Muscle of leg (tissue), 11 donors: Measurements from ENCODE around the gene RRP9. TPM values are rescaled to one million over a fixed set of nuclear protein-coding genes. Genes with fewer than 3 reads are reported as not detected.
"Not testable (repeated sequence)": the region's sequence is repeated elsewhere in the genome, so short reads cannot be mapped to it uniquely, and the experiment has no call there.

Source experiments
- DNase-seq: peaks from one replicate; pipeline ENCODE4 v3.0.0; 2013
- H3K27ac ChIP-seq: one replicate; pipeline ENCODE4 v1.5.1; 2013; ENCODE audit warnings: mild to moderate bottlenecking, low read length, control low read depth
- H3K27me3 ChIP-seq: one replicate; pipeline ENCODE4 v1.6.1; 2013; ENCODE audit warnings: low read length; ENCODE audit not compliant: control insufficient read depth, insufficient read depth
- H3K36me3 ChIP-seq: one replicate; pipeline ENCODE4 v1.6.1; 2013; ENCODE audit warnings: low read length; ENCODE audit not compliant: control insufficient read depth, insufficient read depth
- H3K4me1 ChIP-seq: one replicate; pipeline ENCODE4 v1.6.1; 2013; ENCODE audit warnings: low read length; ENCODE audit not compliant: control insufficient read depth, insufficient read depth
- H3K4me3 ChIP-seq: one replicate; pipeline ENCODE4 v1.5.1; 2013; ENCODE audit warnings: low read length, control low read depth
- H3K9me3 ChIP-seq: replicated peaks from 2 replicates; pipeline ENCODE4 v1.6.1; 2013; ENCODE audit warnings: low read depth, low read length; ENCODE audit not compliant: control insufficient read depth
- WGBS: methylation state at CpG from one replicate; pipeline ENCODE4 v1.1.5; 2013; ENCODE audit warnings: missing lambda C conversion rate; ENCODE audit not compliant: insufficient coverage; 5-methylcytosine and 5-hydroxymethylcytosine counted together
- polyA plus RNA-seq, 8 donors: library from polyadenylated mRNA; unstranded; fragments of 120-200 nt; gene quantifications; one replicate each; pipeline versions ENCODE4 v1.2.1 to v1.2.3, GENCODE V29; 2013; ENCODE audit warnings: inconsistent platforms in 1 of 8, low replicate concordance in 1 of 8; ENCODE audit not compliant: insufficient read length in 8 of 8, insufficient read depth in 1 of 8
- total RNA-seq: library from RNA; stranded (reverse); fragments of 120-200 nt; gene quantifications from one replicate; pipeline ENCODE4 v1.2.4, GENCODE V29; 2013

The RRP9 gene
- total and polyA plus RNA-seq, 9 donors = 14.1 to 18.3 (median 16.1) TPM

DNA sequence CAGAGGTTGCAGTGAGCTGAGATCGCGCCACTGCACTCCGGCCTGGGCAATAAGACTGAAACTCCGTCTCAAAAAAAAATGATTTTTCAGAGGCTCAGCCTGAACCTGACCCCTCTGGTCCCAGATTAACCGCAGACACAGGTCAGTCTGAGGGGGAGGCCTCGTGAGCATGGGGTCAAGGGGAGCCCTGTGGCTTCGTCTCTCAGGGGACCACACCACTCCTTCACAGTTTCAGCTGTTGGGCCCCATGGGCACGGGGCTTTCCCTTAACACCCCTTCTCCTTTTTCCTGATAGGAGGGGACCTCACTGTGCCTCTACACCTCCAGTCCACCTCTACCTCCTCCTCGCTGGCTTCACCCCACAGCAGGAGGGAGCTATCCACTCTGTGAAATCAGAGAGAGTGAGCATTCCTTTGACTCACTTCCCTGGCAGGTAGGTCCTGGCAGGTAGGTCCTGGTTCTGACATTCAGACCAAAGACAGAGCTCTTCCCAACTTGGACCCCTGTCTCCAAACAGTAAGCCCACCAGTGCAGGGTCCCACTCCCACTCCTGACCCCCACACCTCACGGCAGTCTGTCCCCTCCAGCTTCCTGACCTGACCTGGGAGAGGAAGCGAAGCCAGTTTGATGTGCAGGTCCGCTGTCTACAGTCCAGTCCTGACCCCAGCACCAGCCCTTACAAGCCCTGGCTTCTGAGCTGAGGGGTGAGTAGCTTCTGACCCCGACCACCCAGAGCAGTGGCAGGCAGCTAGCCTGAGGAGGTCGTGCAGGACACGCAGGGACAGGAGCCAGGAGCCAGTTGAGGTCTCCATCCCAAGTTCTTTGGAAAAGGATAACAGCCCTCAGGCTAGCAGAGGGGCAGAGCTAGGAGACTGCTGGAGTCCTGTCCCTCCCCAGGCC, 9.0 kb downstream of the RRP9 start:
- no peaks in the 10 kb centered on the region for H3K4me1 ChIP-seq
- no peaks in the 10 kb centered on the region for H3K9me3 ChIP-seq
- WGBS = 87% methylated on average over 10 of the region's 15 CpGs
- DNase-seq = no peak
- no peak overlapping the region for H3K4me3 ChIP-seq
- peaks cover 53% of the 10 kb centered on the region for H3K36me3 ChIP-seq
- no peak overlapping the region for H3K27ac ChIP-seq
- no peaks in the 10 kb centered on the region for H3K27me3 ChIP-seq

DNA sequence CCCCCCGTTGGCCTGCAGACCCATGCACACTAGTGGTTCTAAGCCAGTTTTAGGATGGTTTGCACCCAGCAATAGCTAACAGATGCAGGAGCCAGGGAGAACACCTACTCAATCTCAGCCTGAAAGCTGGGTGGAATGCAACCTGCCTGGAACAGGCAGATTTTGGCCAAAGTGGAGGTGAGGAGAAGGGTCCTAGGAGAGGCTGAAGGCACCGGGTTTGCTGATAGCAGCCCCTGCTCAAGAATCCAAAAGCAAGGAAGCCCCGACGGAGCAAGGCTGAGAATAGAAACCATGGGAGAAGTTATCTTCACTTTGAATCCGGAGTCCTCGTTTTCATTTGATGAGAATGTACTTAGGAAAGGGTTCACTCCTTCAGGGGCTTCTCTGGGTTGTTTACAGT, 9.9 kb downstream of the RRP9 start:
- Histone ChIP-seq H3K4me1 (no peaks in the 10 kb centered on the region), H3K27ac (no peak overlapping the region), H3K4me3 (no peak overlapping the region), H3K27me3 (no peaks in the 10 kb centered on the region), H3K36me3 (peaks cover 43% of the 10 kb centered on the region), H3K9me3 (no peaks in the 10 kb centered on the region)
- no peak for DNase-seq
- 85% methylated on average over 5 of the region's 6 CpGs for WGBS

DNA sequence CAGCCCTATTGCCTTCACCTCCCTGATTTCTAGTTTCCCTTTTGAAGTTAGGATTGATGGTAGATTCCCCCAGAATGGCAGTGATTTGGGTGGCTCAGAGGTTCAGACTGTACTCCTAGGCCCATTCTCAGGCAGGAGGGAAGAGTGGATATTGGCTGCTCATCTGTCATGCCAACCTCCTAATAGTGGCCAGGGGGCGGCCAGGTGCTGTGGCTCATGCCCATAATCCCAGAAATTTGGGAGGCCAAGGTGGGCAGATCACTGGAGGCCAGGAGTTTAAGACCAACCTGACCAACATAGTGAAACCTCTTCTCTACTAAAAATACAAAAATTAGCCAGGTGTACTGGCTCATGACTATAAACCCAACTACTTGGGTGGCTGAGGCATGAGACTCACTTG, 11.3 kb downstream of the RRP9 start:
- no peaks in the 10 kb centered on the region for H3K4me1 ChIP-seq
- WGBS = 100% methylated on average over 1 of the region's 1 CpG

DNA sequence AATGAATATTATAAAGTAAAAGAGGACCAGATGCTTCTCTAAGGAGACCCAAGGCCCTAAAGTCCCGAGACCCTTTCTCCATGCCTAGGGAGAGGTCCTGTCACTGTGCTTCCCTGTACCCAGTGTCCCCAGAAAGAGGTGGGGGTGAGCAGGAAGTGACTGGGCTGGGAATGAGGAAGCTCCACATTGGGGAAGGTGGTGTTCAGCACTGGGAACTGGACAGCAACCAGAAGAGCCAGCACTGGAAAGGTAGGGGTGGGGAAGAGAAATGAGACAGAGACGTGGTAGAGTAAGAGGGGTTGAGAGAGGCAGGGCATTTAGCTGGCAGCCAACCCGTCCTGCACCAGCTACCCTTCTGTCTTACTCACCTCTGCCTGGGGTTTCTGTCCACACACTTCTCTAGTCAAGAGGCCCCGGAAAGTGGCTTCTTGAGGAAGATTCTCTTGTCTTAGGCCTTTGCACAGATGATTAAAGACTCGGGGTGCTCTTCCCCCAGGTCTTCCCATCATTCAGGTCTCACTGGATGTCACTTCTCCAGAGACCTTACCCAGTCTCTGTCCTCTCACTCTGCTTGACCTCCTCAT, 12.2 kb downstream of the RRP9 start:
- Histone ChIP-seq H3K4me1 (no peaks in the 10 kb centered on the region), H3K4me3 (no peak overlapping the region), H3K36me3 (peaks cover 23% of the 10 kb centered on the region), H3K9me3 (no peaks in the 10 kb centered on the region), H3K27ac (no peak overlapping the region), H3K27me3 (no peaks in the 10 kb centered on the region)
- DNase-seq = no peak
- WGBS = 81% methylated on average over 3 of the region's 5 CpGs

More for the DNA sequence above, 11.3 kb downstream of the RRP9 start:
- Histone ChIP-seq H3K27me3 (no peaks in the 10 kb centered on the region), H3K27ac (no peak overlapping the region), H3K4me3 (no peak overlapping the region), H3K9me3 (no peaks in the 10 kb centered on the region), H3K36me3 (peaks cover 30% of the 10 kb centered on the region)
- no peak for DNase-seq

DNA sequence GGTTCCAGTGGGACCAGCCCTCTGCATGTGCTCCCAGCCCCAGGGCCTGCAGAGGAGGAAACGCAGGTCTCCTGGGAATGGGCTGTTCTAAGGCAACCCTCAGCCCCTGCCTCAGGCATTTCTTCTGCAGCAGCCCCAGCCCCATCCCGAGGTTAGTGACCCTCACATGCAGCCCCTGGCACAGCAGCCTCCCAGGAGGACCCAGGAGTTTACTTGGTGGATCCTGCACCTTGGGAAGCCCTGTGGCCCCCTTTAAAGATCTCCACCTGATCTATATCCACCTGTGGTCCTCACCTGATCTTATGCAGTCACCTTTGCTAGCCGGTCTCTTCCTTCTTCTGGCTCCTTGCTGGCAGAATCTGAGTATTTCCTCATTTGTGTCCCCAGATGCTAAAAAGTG, 12.7 kb downstream of the RRP9 start:
- not testable (repeated sequence) for H3K4me3 ChIP-seq, H3K27ac ChIP-seq, H3K4me1 ChIP-seq, H3K27me3 ChIP-seq, DNase-seq, H3K9me3 ChIP-seq
- WGBS = 93% methylated on average over 3 of the region's 3 CpGs
- peaks cover 17% of the 10 kb centered on the region for H3K36me3 ChIP-seq

DNA sequence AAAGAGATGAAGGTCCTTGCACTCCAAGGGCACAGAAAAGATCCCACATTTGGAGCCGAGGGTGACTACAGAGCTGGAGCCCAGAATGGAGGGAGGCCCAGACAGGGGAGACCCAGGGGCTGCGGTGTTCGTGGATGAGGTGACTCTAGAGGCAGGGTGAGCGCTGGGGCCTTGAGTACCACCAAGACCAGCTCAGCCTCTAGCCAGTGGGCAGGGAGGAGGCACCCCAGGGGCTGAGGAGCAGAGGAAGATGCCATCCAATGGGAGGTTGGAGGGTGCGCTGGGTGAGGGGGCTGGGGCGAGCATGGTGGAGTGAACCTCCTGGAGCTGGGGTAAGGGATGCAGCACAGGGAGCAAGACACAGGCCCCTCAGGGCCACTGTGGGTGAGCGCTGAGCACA, 13.3 kb downstream of the RRP9 start:
- DNase-seq = no peak
- Histone ChIP-seq H3K4me1 (no peaks in the 10 kb centered on the region), H3K4me3 (no peak overlapping the region), H3K27me3 (no peaks in the 10 kb centered on the region), H3K36me3 (peaks cover 12% of the 10 kb centered on the region), H3K9me3 (no peaks in the 10 kb centered on the region), H3K27ac (no peak overlapping the region)
- 88% methylated on average over 3 of the region's 7 CpGs for WGBS

DNA sequence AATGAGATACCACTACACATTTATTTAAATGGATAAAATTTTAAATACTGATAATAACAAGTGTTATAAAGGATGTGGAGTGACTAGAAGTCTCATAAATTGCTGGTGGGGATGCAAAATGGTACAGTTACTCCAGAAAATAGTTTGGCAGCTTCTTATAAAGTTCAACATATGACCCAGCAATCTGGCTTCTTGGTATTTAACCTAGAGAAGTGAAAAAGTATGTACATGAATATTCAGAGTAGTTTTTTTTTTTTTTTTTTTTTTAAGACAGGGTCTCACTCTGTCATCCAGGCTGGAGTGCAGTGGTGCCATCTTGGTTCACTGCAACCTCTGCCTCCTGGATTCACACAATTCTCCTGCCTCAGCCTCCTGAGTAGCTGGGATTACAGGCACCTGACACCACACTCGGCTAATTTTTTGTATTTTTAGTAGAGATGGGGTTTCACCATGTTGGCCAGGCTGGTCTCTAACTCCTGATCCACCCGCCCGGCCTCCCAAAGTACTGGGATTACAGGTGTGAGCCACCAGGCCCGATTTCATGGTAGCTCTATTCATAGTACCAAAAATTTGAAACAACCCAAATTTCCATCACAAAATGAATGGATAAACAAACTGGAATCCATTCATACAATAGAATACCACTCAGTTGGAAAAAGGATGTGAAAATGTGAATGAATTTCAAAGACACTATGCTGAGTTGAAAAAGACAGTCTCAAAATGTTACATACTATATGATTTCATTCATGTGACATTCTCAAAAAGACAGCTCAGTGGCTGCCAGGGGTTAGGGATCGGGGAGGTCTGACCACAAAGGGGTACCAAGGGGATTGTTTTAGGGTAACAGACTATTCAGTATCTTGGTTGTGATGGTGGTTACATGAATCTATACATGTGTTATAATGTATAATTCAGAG, 14.4 kb downstream of the RRP9 start:
- Histone ChIP-seq H3K4me3 (no peak overlapping the region), H3K4me1 (no peaks in the 10 kb centered on the region), H3K36me3 (peaks cover 2% of the 10 kb centered on the region), H3K27ac (no peak overlapping the region), H3K27me3 (no peaks in the 10 kb centered on the region), H3K9me3 (no peaks in the 10 kb centered on the region)
- WGBS = no CpG with 5 or more reads among the region's 5 CpGs
- no peak for DNase-seq

DNA sequence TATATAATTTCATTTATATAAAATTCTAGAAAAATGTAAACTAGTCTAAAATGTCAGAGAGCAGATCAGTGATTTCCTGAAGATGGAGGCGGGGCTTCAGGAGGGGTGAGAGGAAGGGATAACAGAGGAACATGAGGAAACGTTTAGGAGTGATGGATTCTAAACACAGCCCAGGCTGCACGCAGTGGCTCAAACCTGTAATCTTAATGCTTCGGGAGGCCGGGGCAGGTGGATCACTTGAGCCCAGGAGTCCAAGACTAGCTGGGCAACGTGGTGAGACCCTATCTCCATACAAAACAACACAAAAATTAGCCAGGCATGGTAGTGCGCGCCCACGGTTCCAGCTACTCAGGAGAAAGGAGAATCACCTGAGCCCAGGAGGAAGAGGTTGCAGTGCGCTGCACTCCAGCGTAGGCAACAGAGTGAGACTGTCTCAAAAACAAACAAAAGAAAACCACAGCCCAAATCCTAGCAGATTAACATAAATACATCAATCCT, 20.6 kb downstream of the RRP9 start:
- no peaks in the 10 kb centered on the region for H3K36me3 ChIP-seq
- H3K4me1 ChIP-seq = no peaks in the 10 kb centered on the region
- DNase-seq = no peak
- no peaks in the 10 kb centered on the region for H3K9me3 ChIP-seq
- no peaks in the 10 kb centered on the region for H3K27me3 ChIP-seq
- 57% methylated on average over 7 of the region's 11 CpGs for WGBS
- H3K27ac ChIP-seq = no peak overlapping the region
- H3K4me3 ChIP-seq = no peak overlapping the region

DNA sequence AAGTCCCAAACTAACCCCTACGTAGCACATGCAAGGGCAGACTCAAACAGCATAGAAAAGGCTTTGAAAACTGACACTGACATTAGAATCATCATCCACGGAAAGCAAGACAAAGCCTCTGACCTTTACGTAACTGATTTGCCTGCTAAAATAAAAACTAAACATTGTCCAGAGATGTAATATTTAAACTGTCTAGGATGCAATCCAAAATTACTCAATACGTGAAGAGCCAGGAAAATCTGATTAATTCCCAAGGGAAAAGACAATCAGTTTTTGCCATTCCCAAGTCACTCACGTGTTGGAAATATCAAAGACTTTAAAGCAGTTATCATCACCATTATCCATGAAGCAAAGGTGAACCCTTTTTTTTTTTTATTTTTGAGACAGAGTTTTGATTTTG, 25.3 kb downstream of the RRP9 start:
- WGBS = no CpG with 5 or more reads among the region's 5 CpGs
- DNase-seq = no peak
- no peaks in the 10 kb centered on the region for H3K36me3 ChIP-seq
- H3K27me3 ChIP-seq = no peaks in the 10 kb centered on the region
- H3K4me1 ChIP-seq = no peaks in the 10 kb centered on the region
- no peak overlapping the region for H3K4me3 ChIP-seq
- no peak overlapping the region for H3K27ac ChIP-seq
- no peaks in the 10 kb centered on the region for H3K9me3 ChIP-seq

DNA sequence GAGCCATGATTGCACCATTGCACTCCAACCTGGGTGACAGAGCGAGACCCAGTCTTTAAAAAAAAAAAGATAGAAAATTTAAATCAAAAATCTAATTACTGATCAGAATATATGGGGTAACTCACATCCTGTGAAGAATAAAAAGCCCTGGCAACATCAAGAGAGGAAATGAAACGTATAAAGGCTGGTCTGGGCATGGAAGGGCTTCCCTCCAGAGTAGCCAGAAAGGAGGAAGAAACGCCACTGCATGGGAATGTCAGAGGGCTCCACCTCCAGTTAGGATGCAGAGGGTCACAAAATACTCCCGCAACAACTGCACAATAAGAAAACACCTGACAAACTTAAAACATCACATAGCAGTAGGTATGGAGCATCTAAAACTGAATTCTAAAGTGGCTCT, 33.7 kb downstream of the RRP9 start:
- H3K4me1 ChIP-seq = no peaks in the 10 kb centered on the region

More for the DNA sequence above, 33.7 kb downstream of the RRP9 start:
- H3K9me3 ChIP-seq = no peaks in the 10 kb centered on the region
- DNase-seq = no peak
- 29% methylated on average over 1 of the region's 4 CpGs for WGBS
- no peaks in the 10 kb centered on the region for H3K27me3 ChIP-seq
- H3K4me3 ChIP-seq = no peak overlapping the region
- H3K36me3 ChIP-seq = no peaks in the 10 kb centered on the region
- no peak overlapping the region for H3K27ac ChIP-seq
